Hepatocyte (in vitro differentiated cells): ENCODE measurements around the gene PPP1R14D. TPM values are rescaled to one million over a fixed set of nuclear protein-coding genes. Genes with fewer than 3 reads are reported as not detected.

Experiments
- DNase-seq: peaks from one replicate; pipeline ENCODE4 v3.0.0-alpha.2; 2016; ENCODE audit warnings: low spot score
- H2AFZ ChIP-seq: fragments of 200-600 bp; sonication (generic); 2 replicates; pipeline ENCODE4 v1.6.0; 2016; ENCODE audit warnings: antibody characterized with exemption, mild to moderate bottlenecking
- H3K27ac ChIP-seq: fragments of 200-600 bp; sonication (generic); 2 replicates; pipeline ENCODE4 v1.5.1; 2016; ENCODE audit warnings: mild to moderate bottlenecking
- H3K27me3 ChIP-seq: fragments of 200-600 bp; sonication (generic); 2 replicates; pipeline ENCODE4 v1.6.1; 2016
- H3K36me3 ChIP-seq: fragments of 200-600 bp; sonication (generic); replicated peaks from 2 replicates; pipeline ENCODE4 v1.5.1; 2016; ENCODE audit warnings: low read depth; ENCODE audit not compliant: insufficient read depth
- H3K4me1 ChIP-seq: fragments of 200-600 bp; sonication (generic); 2 replicates; pipeline ENCODE4 v1.5.1; 2016; ENCODE audit warnings: mild to moderate bottlenecking, moderate library complexity; ENCODE audit not compliant: insufficient read depth
- H3K4me2 ChIP-seq: fragments of 200-600 bp; sonication (generic); 2 replicates; pipeline ENCODE4 v1.6.0; 2016
- H3K4me3 ChIP-seq: fragments of 200-600 bp; sonication (generic); 2 replicates; pipeline ENCODE4 v1.5.1; 2016; ENCODE audit warnings: mild to moderate bottlenecking
- H3K79me2 ChIP-seq: fragments of 200-600 bp; sonication (generic); 2 replicates; pipeline ENCODE4 v1.6.0; 2017; ENCODE audit warnings: mild to moderate bottlenecking
- H3K9me2 ChIP-seq: fragments of 200-600 bp; sonication (generic); replicated peaks from 2 replicates; pipeline ENCODE4 v1.6.0; 2017; ENCODE audit warnings: mild to moderate bottlenecking; ENCODE audit not compliant: insufficient read depth
- H3K9me3 ChIP-seq: fragments of 200-600 bp; sonication (generic); 2 replicates; pipeline ENCODE4 v1.5.1; 2016; ENCODE audit warnings: low read depth, mild to moderate bottlenecking
- H4K20me1 ChIP-seq: fragments of 200-600 bp; sonication (generic); 2 replicates; pipeline ENCODE4 v1.6.0; 2016; ENCODE audit warnings: mild to moderate bottlenecking; ENCODE audit not compliant: insufficient read depth, poor library complexity, severe bottlenecking
- EZH2 ChIP-seq: fragments of 200-600 bp; sonication (generic); IDR thresholded peaks from 2 replicates; pipeline ENCODE4 v1.6.1; 2016; ENCODE audit warnings: antibody characterized with exemption, mild to moderate bottlenecking, borderline replicate concordance
- EZH2phosphoT487 ChIP-seq: fragments of 200-600 bp; sonication (generic); IDR thresholded peaks from one replicate; pipeline ENCODE4 v1.6.1; 2018; ENCODE audit warnings: antibody characterized with exemption, mild to moderate bottlenecking, low read depth, moderate library complexity; ENCODE audit not compliant: unreplicated experiment, severe bottlenecking
- WGBS: methylation state at CpG from one replicate; pipeline ENCODE4 v1.1.6; 2016; ENCODE audit warnings: low lambda C conversion rate; ENCODE audit errors: missing lambda C conversion rate; 5-methylcytosine and 5-hydroxymethylcytosine counted together
- polyA plus RNA-seq: library from polyadenylated mRNA; unstranded; fragments of >200 nt; fragmentation: Nextera tagmentation; extraction: Ambion mirVana; gene quantifications from 2 replicates; pipeline ENCODE4 v1.2.1, GENCODE V29; 2016
- total RNA-seq: library from RNA; depleted of rRNA; stranded (reverse); fragments of >200 nt; gene quantifications from 2 replicates; pipeline ENCODE4 v1.2.3, GENCODE V29; 2014
- TF ChIP-seq, protein P1 (sequence below): fragments of 200-600 bp; sonication (generic); IDR thresholded peaks from 2 replicates; pipeline ENCODE4 v1.5.1; 2016; ENCODE audit warnings: antibody characterized with exemption, mild to moderate bottlenecking; ENCODE audit not compliant: poor library complexity

Gene PPP1R14D
- total and polyA plus RNA-seq, 2 experiments from 2014 or later = 0.47 TPM; not detected in 1

DNA sequence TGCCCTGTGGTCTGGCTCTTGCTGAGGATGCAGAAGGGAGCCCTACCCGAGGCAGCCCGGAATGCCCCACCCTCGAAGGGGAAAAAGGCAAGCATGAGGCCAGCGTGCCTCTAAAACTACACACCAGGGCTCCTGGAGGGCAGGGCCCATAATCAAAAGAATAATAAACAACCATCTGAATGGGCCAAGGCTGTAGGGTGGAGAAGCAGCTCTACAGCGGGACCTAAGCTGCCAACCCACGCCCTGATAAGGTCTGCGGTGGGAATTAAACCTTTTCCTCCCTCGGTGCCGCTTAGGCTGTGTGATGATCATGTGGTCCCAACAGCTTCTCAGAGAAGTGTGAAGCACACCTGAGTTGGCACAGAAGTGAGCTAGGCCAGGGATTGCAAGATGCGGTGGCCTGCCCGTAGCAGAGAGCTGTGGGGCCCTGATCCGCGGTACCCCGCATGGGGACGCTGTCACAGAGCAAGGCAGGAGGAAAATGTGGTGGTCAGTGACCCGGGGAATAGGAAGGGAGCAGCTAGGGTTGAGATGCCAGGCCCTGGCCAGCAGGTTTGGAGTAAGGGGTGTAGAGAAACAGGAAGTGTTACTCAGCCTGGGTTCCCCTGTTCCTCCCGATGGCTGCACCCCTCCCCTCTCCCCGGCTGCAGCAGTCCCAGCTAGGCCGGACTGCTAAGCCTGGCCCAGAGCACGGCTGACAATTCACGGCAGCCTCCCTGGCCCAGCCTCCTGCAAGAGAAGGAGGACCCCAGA is 59.8 kb downstream of the PPP1R14D start:
- no peak overlapping the region for H2AFZ ChIP-seq
- H3K79me2 ChIP-seq = no peaks in the 10 kb centered on the region
- no peak overlapping the region for H3K4me2 ChIP-seq
- no peaks in the 10 kb centered on the region for H3K36me3 ChIP-seq
- H3K27me3 ChIP-seq = no peaks in the 10 kb centered on the region
- H3K27ac ChIP-seq = peak overlapping the region; percentile 75
- H3K9me3 ChIP-seq = no peaks in the 10 kb centered on the region
- TF ChIP-seq, protein P1, sequence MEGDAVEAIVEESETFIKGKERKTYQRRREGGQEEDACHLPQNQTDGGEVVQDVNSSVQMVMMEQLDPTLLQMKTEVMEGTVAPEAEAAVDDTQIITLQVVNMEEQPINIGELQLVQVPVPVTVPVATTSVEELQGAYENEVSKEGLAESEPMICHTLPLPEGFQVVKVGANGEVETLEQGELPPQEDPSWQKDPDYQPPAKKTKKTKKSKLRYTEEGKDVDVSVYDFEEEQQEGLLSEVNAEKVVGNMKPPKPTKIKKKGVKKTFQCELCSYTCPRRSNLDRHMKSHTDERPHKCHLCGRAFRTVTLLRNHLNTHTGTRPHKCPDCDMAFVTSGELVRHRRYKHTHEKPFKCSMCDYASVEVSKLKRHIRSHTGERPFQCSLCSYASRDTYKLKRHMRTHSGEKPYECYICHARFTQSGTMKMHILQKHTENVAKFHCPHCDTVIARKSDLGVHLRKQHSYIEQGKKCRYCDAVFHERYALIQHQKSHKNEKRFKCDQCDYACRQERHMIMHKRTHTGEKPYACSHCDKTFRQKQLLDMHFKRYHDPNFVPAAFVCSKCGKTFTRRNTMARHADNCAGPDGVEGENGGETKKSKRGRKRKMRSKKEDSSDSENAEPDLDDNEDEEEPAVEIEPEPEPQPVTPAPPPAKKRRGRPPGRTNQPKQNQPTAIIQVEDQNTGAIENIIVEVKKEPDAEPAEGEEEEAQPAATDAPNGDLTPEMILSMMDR = no peak
- TF ChIP-seq EZH2 (no peak), EZH2phosphoT487 (no peak)
- peaks cover 32% of the 10 kb centered on the region for H3K4me1 ChIP-seq
- H4K20me1 ChIP-seq = no peaks in the 10 kb centered on the region
- no peak overlapping the region for H3K4me3 ChIP-seq
- WGBS = 93% methylated on average over 21 of the region's 21 CpGs
- no peak for DNase-seq
- no peaks in the 10 kb centered on the region for H3K9me2 ChIP-seq

DNA sequence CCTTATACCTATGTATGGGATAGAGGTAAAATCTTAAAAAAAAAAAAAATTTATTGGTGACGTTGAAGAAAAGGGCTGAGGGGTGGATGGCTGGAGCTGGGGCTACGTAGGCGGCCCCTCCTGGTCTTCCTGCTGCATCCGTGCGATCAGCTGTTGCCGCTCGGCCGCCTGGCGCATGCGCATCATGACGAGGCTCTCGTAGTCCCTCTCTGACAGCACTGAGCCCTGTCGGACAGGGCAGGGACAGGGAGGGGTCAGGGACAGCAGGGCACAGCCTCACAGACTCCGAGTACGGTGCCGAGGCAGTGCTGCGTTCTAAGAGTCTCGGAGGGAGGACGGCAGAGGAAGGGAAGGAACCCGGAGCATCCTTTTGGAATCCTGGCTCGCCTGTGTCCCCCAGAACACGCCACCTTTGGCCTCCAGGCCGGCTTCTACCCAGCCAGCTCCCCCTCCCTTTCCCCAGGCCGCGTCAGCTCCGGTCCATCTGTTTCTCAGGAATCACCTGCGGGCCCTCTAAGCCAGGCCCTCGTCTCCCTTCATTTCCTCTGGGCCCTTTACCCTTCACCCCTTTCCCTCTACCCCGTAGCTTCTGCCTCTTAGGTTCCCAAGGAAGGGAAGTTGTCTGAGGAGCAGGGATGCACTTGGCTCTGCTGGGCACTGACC is 60.5 kb downstream of the PPP1R14D start:
- no peaks in the 10 kb centered on the region for H3K36me3 ChIP-seq
- H2AFZ ChIP-seq = no peak overlapping the region
- 97% methylated on average over 26 of the region's 29 CpGs for WGBS
- DNase-seq = no peak
- no peak overlapping the region for H3K27ac ChIP-seq
- no peaks in the 10 kb centered on the region for H3K79me2 ChIP-seq
- no peaks in the 10 kb centered on the region for H4K20me1 ChIP-seq
- no peak overlapping the region for H3K4me2 ChIP-seq
- TF ChIP-seq, protein P1 = no peak
- TF ChIP-seq EZH2phosphoT487 = no peak
- no peak for TF ChIP-seq EZH2
- H3K4me3 ChIP-seq = no peak overlapping the region
- H3K27me3 ChIP-seq = no peaks in the 10 kb centered on the region
- no peaks in the 10 kb centered on the region for H3K9me3 ChIP-seq
- H3K4me1 ChIP-seq = peaks cover 37% of the 10 kb centered on the region
- H3K9me2 ChIP-seq = no peaks in the 10 kb centered on the region

DNA sequence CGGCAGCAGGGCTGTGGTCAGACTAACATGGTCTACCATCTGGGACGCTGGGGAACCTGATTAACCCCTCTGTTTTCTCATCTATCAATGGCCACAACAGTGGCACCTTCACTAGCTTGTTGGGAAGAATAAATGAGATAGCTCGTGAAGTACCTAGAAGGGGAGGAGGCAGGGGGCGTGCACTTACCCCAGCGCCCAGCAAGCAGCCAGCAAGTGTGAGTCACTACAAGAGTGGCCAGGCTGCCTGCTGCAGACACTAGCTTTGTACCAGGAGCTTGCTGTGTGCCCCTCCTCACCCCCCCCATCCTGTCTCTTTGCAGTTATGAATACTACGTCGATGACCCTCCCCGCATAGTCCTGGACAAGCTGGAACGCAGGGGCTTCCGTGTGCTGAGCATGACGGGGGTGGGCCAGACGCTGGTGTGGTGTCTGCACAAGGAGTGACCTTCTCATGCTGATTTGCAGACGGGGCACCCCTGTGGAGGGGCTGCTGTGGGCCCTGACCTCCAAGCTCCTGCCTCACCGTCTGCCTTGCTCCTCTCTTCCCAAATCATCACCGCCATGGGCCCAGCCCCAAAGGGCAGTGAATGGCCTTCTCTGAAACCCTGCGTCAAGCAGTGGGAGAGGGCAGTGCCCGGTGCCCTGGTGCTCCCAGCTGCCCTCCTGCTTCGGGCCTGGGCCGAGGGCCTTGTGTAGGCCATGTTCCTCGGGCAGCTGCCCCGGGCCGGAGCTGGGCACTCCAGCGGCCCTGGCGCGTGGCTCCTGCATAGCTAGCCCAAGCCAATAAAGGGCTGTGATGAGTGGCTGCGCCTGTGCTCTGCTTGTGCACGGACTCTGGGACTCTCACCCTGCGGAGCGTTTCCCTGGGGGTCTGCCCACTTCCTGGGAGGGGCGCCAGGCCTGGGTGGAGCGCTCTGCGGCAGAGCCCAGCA is 61.3 kb downstream of the PPP1R14D start:
- no peak overlapping the region for H3K4me2 ChIP-seq
- no peaks in the 10 kb centered on the region for H3K27me3 ChIP-seq
- no peaks in the 10 kb centered on the region for H3K79me2 ChIP-seq
- H3K9me3 ChIP-seq = no peaks in the 10 kb centered on the region
- H3K27ac ChIP-seq = no peak overlapping the region
- DNase-seq = no peak
- H3K4me1 ChIP-seq = peaks cover 43% of the 10 kb centered on the region
- no peak overlapping the region for H2AFZ ChIP-seq
- no peak overlapping the region for H3K4me3 ChIP-seq
- 95% methylated on average over 32 of the region's 32 CpGs for WGBS
- no peaks in the 10 kb centered on the region for H3K9me2 ChIP-seq
- TF ChIP-seq EZH2phosphoT487 (no peak), EZH2 (no peak)
- TF ChIP-seq, protein P1 = no peak
- H4K20me1 ChIP-seq = no peaks in the 10 kb centered on the region
- H3K36me3 ChIP-seq = no peaks in the 10 kb centered on the region
